Small intestine (tissue), 7 donors: ENCODE measurements around the gene EZH2. TPM values are rescaled to one million over a fixed set of nuclear protein-coding genes. Genes with fewer than 3 reads are reported as not detected.

Source experiments
- DNase-seq, 2 donors: peaks; one replicate each; pipeline versions ENCODE4 v3.0.0 to v3.0.0-alpha.2; 2013
- FAIRE-seq: peaks from 2 replicates; lab custom pipeline; 2012; peaks lifted over from hg19 to GRCh38; lab: Jason Lieb, UNC
- H3K27ac ChIP-seq, 3 donors: one replicate each; pipeline ENCODE4 v1.5.1; 2013; ENCODE audit warnings: low read length in 2 of 3, mild to moderate bottlenecking in 2 of 3, control low read depth in 1 of 3, inconsistent platforms in 1 of 3, low read depth in 1 of 3, moderate library complexity in 1 of 3
- H3K27me3 ChIP-seq, 3 donors: one replicate each; pipeline ENCODE4 v1.6.1; 2013; ENCODE audit warnings: low read length in 3 of 3, inconsistent platforms in 1 of 3; ENCODE audit not compliant: control insufficient read depth in 3 of 3, insufficient read depth in 3 of 3
- H3K36me3 ChIP-seq, 3 donors: one replicate each; pipeline ENCODE4 v1.6.1; 2013; ENCODE audit warnings: low read length in 3 of 3, inconsistent platforms in 1 of 3, low read depth in 1 of 3, mild to moderate bottlenecking in 1 of 3, moderate library complexity in 1 of 3; ENCODE audit not compliant: control insufficient read depth in 3 of 3, insufficient read depth in 2 of 3
- H3K4me1 ChIP-seq, 3 donors: one replicate each; pipeline ENCODE4 v1.6.1; 2013; ENCODE audit warnings: low read length in 2 of 3, inconsistent platforms in 1 of 3, low read depth in 1 of 3, mild to moderate bottlenecking in 1 of 3, moderate library complexity in 1 of 3; ENCODE audit not compliant: control insufficient read depth in 3 of 3, insufficient read depth in 2 of 3
- H3K4me3 ChIP-seq, 3 donors: one replicate each; pipeline ENCODE4 v1.5.1; 2013; ENCODE audit warnings: low read length in 3 of 3, control low read depth in 1 of 3, inconsistent platforms in 1 of 3, low read depth in 1 of 3, mild to moderate bottlenecking in 1 of 3, moderate library complexity in 1 of 3
- H3K9me3 ChIP-seq, 2 donors: one replicate each; pipeline ENCODE4 v1.6.1; 2013; ENCODE audit warnings: low read depth in 1 of 2, low read length in 1 of 2; ENCODE audit not compliant: control insufficient read depth in 2 of 2, insufficient read depth in 1 of 2
- WGBS, 3 donors: extraction: QIAGEN DNeasy Blood & Tissue Kit; methylation state at CpG; one replicate each; pipeline ENCODE4 v1.1.7; 2013; 5-methylcytosine and 5-hydroxymethylcytosine counted together
- polyA plus RNA-seq, 4 donors: library from polyadenylated mRNA; stranded (reverse) in 3 of 4; unstranded in 1 of 4; fragments of 200-250 nt in 3 of 4; fragments of 120-200 nt in 1 of 4; gene quantifications; one replicate each; pipeline versions ENCODE4 v1.2.1 to v1.2.3, GENCODE V29; 2013
- donor health status: healthy with polysubstance abuse.
- donor health status: control.
- donor health status: control.
- donor health status: Bipolar disorder and iron deficiency.
- donor health status: healthy.

EZH2 gene
- polyA plus RNA-seq, 4 donors: 5.4 to 17.6 (median 10.9) TPM

- Histone ChIP-seq H3K36me3 (no peaks in the 10 kb centered on the region), H3K9me3 (no peaks in the 10 kb centered on the region), H3K27me3 (no peaks in the 10 kb centered on the region), H3K27ac (no peak overlapping the region), H3K4me3 (no peak overlapping the region), H3K4me1 (no peaks in the 10 kb centered on the region)
- FAIRE-seq (no peak), DNase-seq (no peak)
- 26 to 60% (median 28%) methylated on average over 1 of the region's 1 CpG for WGBS, 3 donors
Observed at GRCh38 chr7:148877517-148877916, 6.6 kb downstream of the EZH2 start.

GRCh38 chr7:148872188-148872587, 11.9 kb downstream of the EZH2 start:
- no peaks in the 10 kb centered on the region for H3K4me1 ChIP-seq
- DNase-seq: no peak
- H3K27me3 ChIP-seq: no peaks in the 10 kb centered on the region
- no peak overlapping the region for H3K4me3 ChIP-seq
- H3K36me3 ChIP-seq: peaks cover 0 to 2% (median 0%) of the 10 kb centered on the region in 3 donors
- no peak overlapping the region for H3K27ac ChIP-seq
- no peak for FAIRE-seq
- peaks cover 0 to 11% of the 10 kb centered on the region in 2 donors for H3K9me3 ChIP-seq

GRCh38 chr7:148871551-148871950, 12.5 kb downstream of the EZH2 start:
- FAIRE-seq (no peak), DNase-seq (no peak)
- H3K4me1 ChIP-seq: no peaks in the 10 kb centered on the region
- H3K4me3 ChIP-seq: no peak overlapping the region
- H3K27ac ChIP-seq: no peak overlapping the region
- WGBS, 3 donors: 88 to 97% (median 97%) methylated on average over 5 of the region's 5 CpGs
- H3K36me3 ChIP-seq: peaks cover 0 to 2% (median 0%) of the 10 kb centered on the region in 3 donors
- no peaks in the 10 kb centered on the region for H3K27me3 ChIP-seq
- H3K9me3 ChIP-seq: peaks cover 0 to 11% of the 10 kb centered on the region in 2 donors

- 84 to 91% (median 85%) methylated on average over 3 of the region's 3 CpGs for WGBS, 3 donors
- Histone ChIP-seq H3K27me3 (no peaks in the 10 kb centered on the region), H3K36me3 (peaks cover 0 to 2% (median 0%) of the 10 kb centered on the region in 3 donors), H3K27ac (no peak overlapping the region), H3K9me3 (peaks cover 0 to 11% of the 10 kb centered on the region in 2 donors), H3K4me1 (no peaks in the 10 kb centered on the region), H3K4me3 (no peak overlapping the region)
- DNase-seq (no peak), FAIRE-seq (no peak)
Observed at GRCh38 chr7:148871030-148871429, 13.1 kb downstream of the EZH2 start.

GRCh38 chr7:148868378-148868674, 15.8 kb downstream of the EZH2 start:
- no peak overlapping the region for H3K27ac ChIP-seq
- H3K4me3 ChIP-seq: no peak overlapping the region
- no peaks in the 10 kb centered on the region for H3K4me1 ChIP-seq
- DNase-seq: no peak
- H3K27me3 ChIP-seq: no peaks in the 10 kb centered on the region
- FAIRE-seq: no peak
- peaks cover 0 to 11% of the 10 kb centered on the region in 2 donors for H3K9me3 ChIP-seq
- peaks cover 0 to 2% (median 0%) of the 10 kb centered on the region in 3 donors for H3K36me3 ChIP-seq
- WGBS, 3 donors: 59 to 71% (median 63%) methylated on average over 5 of the region's 5 CpGs

GRCh38 chr7:148867596-148868377, 16.3 kb downstream of the EZH2 start:
- H3K4me3 ChIP-seq: no peak overlapping the region
- no peaks in the 10 kb centered on the region for H3K27me3 ChIP-seq
- H3K27ac ChIP-seq: no peak overlapping the region
- FAIRE-seq (no peak), DNase-seq (no peak)
- peaks cover 0 to 11% of the 10 kb centered on the region in 2 donors for H3K9me3 ChIP-seq
- 76 to 86% (median 77%) methylated on average over 3 of the region's 3 CpGs for WGBS, 3 donors
- no peaks in the 10 kb centered on the region for H3K4me1 ChIP-seq
- peaks cover 0 to 2% (median 0%) of the 10 kb centered on the region in 3 donors for H3K36me3 ChIP-seq

GRCh38 chr7:148866362-148866761, 17.7 kb downstream of the EZH2 start:
- no peak overlapping the region for H3K4me3 ChIP-seq
- DNase-seq (no peak), FAIRE-seq (no peak)
- no peak overlapping the region for H3K27ac ChIP-seq
- peaks cover 0 to 11% of the 10 kb centered on the region in 2 donors for H3K9me3 ChIP-seq
- H3K27me3 ChIP-seq: no peaks in the 10 kb centered on the region
- H3K36me3 ChIP-seq: peaks cover 0 to 2% (median 0%) of the 10 kb centered on the region in 3 donors
- WGBS, 3 donors: 95 to 99% (median 97%) methylated on average over 6 of the region's 6 CpGs
- H3K4me1 ChIP-seq: no peaks in the 10 kb centered on the region

- no peaks in the 10 kb centered on the region for H3K4me1 ChIP-seq
- H3K27ac ChIP-seq: no peak overlapping the region
- peaks cover 0 to 11% of the 10 kb centered on the region in 2 donors for H3K9me3 ChIP-seq
- H3K4me3 ChIP-seq: no peak overlapping the region
- FAIRE-seq: no peak
- H3K36me3 ChIP-seq: peaks cover 0 to 2% (median 0%) of the 10 kb centered on the region in 3 donors
- no peaks in the 10 kb centered on the region for H3K27me3 ChIP-seq
- 81 to 87% (median 84%) methylated on average over 2 of the region's 2 CpGs for WGBS, 3 donors
- DNase-seq: no peak
Observed at GRCh38 chr7:148865283-148865682, 18.8 kb downstream of the EZH2 start.
